Measurements from ENCODE around the gene PAPSS1. TPM values are rescaled to one million over a fixed set of nuclear protein-coding genes. Genes with fewer than 3 reads are reported as not detected.

The PAPSS1 gene
- total RNA-seq, 1 experiment from 2014 or later, result 59.0 TPM

- no TSS peak for BruUV-seq (replicated peaks)
These were observed 61.4 kb downstream of the PAPSS1 start for GRCh38 chr4:107658400-107659336.

More at GRCh38 chr4:107658400-107659336, 61.4 kb downstream of the PAPSS1 start:
- Histone ChIP-seq H3K9me3 (ENCODE audit: control insufficient read depth in 1 of 2, insufficient read depth in 1 of 2, low read depth in 1 of 2, low read length in 2 of 2) (no peaks in the 10 kb centered on the region), H3K27me3 (ENCODE audit: insufficient read depth, low read length) (no peaks in the 10 kb centered on the region), H3K4me2 (ENCODE audit: low read length) (no peak overlapping the region), H3K79me2 (ENCODE audit: insufficient read depth, low read length) (no peaks in the 10 kb centered on the region), H3K9ac (ENCODE audit: low read length) (no peak overlapping the region), H2AFZ (ENCODE audit: low read depth, low read length, poor library complexity, severe bottlenecking) (no peak overlapping the region), H3K4me1 (ENCODE audit: control insufficient read depth in 1 of 2, insufficient read depth in 2 of 2, low read length in 2 of 2) (no peaks in the 10 kb centered on the region), H4K20me1 (ENCODE audit: insufficient read depth) (no peaks in the 10 kb centered on the region), H3K4me3 (replicated peaks in 1 of 2; ENCODE audit: low read depth in 1 of 2, low read length in 2 of 2) (no peak overlapping the region), H3K9me2 (ENCODE audit: insufficient read depth) (no peaks in the 10 kb centered on the region), H3K36me3 (ENCODE audit: control insufficient read depth in 1 of 2, insufficient read depth in 2 of 2, low read length in 2 of 2) (no peaks in the 10 kb centered on the region), H3K27ac (ENCODE audit: low read depth, low read length) (no peak overlapping the region)
- ATAC-seq (no peak), DNase-seq (ENCODE audit: low read depth, low spot score) (no peak)
- ChIA-PET CTCF (no interaction called here), RAD21 (ENCODE audit: low non-redundant PET in 1 of 2, low total read pairs in 2 of 2, uncharacterized antibody in 2 of 2, unreplicated experiment in 2 of 2) (no interaction called here), POLR2A (no interaction called here)
- TF ChIP-seq EGR1 (IDR thresholded peaks at IDR 0.05; ENCODE audit: low read depth), result no peak
- no peak for TF ChIP-seq SIN3A (IDR thresholded peaks at IDR 0.05; ENCODE audit: low read depth)
- TF ChIP-seq TCF7L2 (IDR thresholded peaks at IDR 0.05; ENCODE audit: borderline replicate concordance, extremely low read depth, insufficient read depth, insufficient read length), result no peak
- no peak for TF ChIP-seq JUND (IDR thresholded peaks at IDR 0.05)
- TF ChIP-seq REST (IDR thresholded peaks at IDR 0.05; ENCODE audit: low read depth), result no peak
- TF ChIP-seq SP1 (IDR thresholded peaks at IDR 0.05; ENCODE audit: low read depth), result no peak
- no peak for TF ChIP-seq EZH2phosphoT487 (IDR thresholded peaks at IDR 0.05; ENCODE audit: borderline replicate concordance)
- TF ChIP-seq POLR2AphosphoS5 (IDR thresholded peaks at IDR 0.05; ENCODE audit: low read depth, low read length), result no peak
- TF ChIP-seq FOSL1 (IDR thresholded peaks at IDR 0.05; ENCODE audit: low read depth), result no peak
- no peak for TF ChIP-seq YY1 (IDR thresholded peaks at IDR 0.05; ENCODE audit: extremely low read depth, insufficient replicate concordance, low read depth, low read length)
- no peak for TF ChIP-seq ZNF274 (IDR thresholded peaks at IDR 0.05; ENCODE audit: low read depth, low read length)
- no peak for TF ChIP-seq ATF3 (IDR thresholded peaks at IDR 0.05)
- intact Hi-C loops (cut with micrococcal nuclease), result no loop called here

Data from HCT116 (cell line).